Endothelial cell of umbilical vein (primary cell): Measurements from ENCODE around the gene RILPL2.
"Not testable (repeated sequence)": the region's sequence is repeated elsewhere in the genome, so short reads cannot be mapped to it uniquely, and the experiment has no call there.

Experiments used
- EZH2 ChIP-seq: IDR thresholded peaks from 2 replicates; pipeline ENCODE4 v1.6.1; 2012; ENCODE audit warnings: borderline replicate concordance, low read depth, mild to moderate bottlenecking, moderate library complexity, low read length, inconsistent platforms; ENCODE audit not compliant: severe bottlenecking
- POLR2A ChIP-seq: IDR thresholded peaks from 2 replicates; pipeline ENCODE4 v1.6.1; 2012; ENCODE audit warnings: low read depth, mild to moderate bottlenecking, control low read depth, low read length
- POLR2AphosphoS5 ChIP-seq: IDR thresholded peaks from 2 replicates; pipeline ENCODE4 v1.6.1; 2012; ENCODE audit warnings: low read depth, mild to moderate bottlenecking, control low read depth, low read length, moderate library complexity; ENCODE audit not compliant: insufficient read depth
- TF ChIP-seq, protein P1 (sequence below), 2 donors: IDR thresholded peaks; 1 replicate in 1 of 2; 2 replicates in 1 of 2; pipeline ENCODE4 v1.5.1; 2011; ENCODE audit warnings: low read length in 2 of 2, mild to moderate bottlenecking in 2 of 2, moderate library complexity in 2 of 2, control low read depth in 1 of 2, inconsistent platforms in 1 of 2, low read depth in 1 of 2; ENCODE audit not compliant: insufficient read depth in 1 of 2; ENCODE audit errors: extremely low read depth in 1 of 2
- TF ChIP-seq, protein P2 (sequence below): IDR thresholded peaks from 2 replicates; pipeline ENCODE4 v1.6.1; 2011; ENCODE audit not compliant: insufficient read depth, insufficient read length

DNA sequence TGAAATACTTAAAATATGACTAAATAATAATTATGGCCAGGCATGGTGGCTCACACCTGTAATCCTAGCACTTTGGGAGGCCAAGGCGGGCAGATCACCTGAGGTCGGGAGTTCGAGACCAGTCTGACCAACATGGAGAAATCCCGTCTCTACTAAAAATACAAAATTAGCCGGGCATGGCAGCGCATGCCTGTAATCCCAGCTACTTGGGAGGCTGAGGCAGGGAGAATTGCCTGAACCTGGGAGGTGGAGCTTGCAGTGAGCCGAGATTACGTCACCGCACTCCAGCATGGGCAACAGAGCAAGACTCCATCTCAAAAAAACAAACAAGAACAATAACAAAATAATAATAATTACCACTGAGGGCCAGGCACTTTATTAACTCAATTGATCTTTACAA, 50.9 kb downstream of the RILPL2 start:
- TF ChIP-seq, protein P1, sequence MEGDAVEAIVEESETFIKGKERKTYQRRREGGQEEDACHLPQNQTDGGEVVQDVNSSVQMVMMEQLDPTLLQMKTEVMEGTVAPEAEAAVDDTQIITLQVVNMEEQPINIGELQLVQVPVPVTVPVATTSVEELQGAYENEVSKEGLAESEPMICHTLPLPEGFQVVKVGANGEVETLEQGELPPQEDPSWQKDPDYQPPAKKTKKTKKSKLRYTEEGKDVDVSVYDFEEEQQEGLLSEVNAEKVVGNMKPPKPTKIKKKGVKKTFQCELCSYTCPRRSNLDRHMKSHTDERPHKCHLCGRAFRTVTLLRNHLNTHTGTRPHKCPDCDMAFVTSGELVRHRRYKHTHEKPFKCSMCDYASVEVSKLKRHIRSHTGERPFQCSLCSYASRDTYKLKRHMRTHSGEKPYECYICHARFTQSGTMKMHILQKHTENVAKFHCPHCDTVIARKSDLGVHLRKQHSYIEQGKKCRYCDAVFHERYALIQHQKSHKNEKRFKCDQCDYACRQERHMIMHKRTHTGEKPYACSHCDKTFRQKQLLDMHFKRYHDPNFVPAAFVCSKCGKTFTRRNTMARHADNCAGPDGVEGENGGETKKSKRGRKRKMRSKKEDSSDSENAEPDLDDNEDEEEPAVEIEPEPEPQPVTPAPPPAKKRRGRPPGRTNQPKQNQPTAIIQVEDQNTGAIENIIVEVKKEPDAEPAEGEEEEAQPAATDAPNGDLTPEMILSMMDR (IDR thresholded peaks at IDR 0.05; ENCODE audit: extremely low read depth in 1 of 2, insufficient read depth in 1 of 2, low read depth in 1 of 2, low read length in 2 of 2), result not testable (repeated sequence)
- not testable (repeated sequence) for TF ChIP-seq EZH2, POLR2A, POLR2AphosphoS5
- TF ChIP-seq, protein P2, sequence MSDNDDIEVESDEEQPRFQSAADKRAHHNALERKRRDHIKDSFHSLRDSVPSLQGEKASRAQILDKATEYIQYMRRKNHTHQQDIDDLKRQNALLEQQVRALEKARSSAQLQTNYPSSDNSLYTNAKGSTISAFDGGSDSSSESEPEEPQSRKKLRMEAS, result not testable (repeated sequence)
